CD4-positive, CD25-positive, alpha-beta regulatory T cell (primary cell): ENCODE data around the gene IGFL4. TPM values are rescaled to one million over a fixed set of nuclear protein-coding genes. Genes with fewer than 3 reads are reported as not detected.
A peak's percentile ranks its signal among the peaks of the same experiment; 100 is the strongest.

Source experiments
- ATAC-seq, 2 donors: fragments of 150-1000 bp; cut with Tn5 transposase; one replicate each; pipeline ENCODE4 v1.10.0; 2021; ENCODE audit warnings: low read depth in 2 of 2, moderate number of reproducible peaks in 2 of 2, moderate library complexity in 1 of 2
- DNase-seq, 3 donors: peaks; one replicate each; pipeline versions ENCODE4 v3.0.0 to v3.0.0-alpha.2; 2012 to 2022; ENCODE audit warnings: mixed read lengths in 1 of 3
- H3K27ac ChIP-seq: one replicate; pipeline ENCODE4 v1.7.0; 2013; ENCODE audit warnings: mild to moderate bottlenecking, low read length; ENCODE audit not compliant: insufficient read depth, poor library complexity, severe bottlenecking
- H3K27me3 ChIP-seq: one replicate; pipeline ENCODE4 v1.7.0; 2013; ENCODE audit warnings: low read length; ENCODE audit not compliant: control insufficient read depth, insufficient read depth
- H3K36me3 ChIP-seq: one replicate; pipeline ENCODE4 v1.7.0; 2013; ENCODE audit warnings: mild to moderate bottlenecking, low read length, moderate library complexity; ENCODE audit not compliant: control insufficient read depth, insufficient read depth
- H3K4me1 ChIP-seq: 2 replicates; pipeline ENCODE4 v1.7.0; 2013; ENCODE audit warnings: mild to moderate bottlenecking, low read length; ENCODE audit not compliant: insufficient read depth, control insufficient read depth, poor library complexity, severe bottlenecking
- H3K4me3 ChIP-seq: one replicate; pipeline ENCODE4 v1.7.0; 2013; ENCODE audit warnings: low read depth, mild to moderate bottlenecking, low read length, moderate library complexity
- H3K9me3 ChIP-seq, 2 experiments: 1 replicate in 1 of 2; 2 replicates in 1 of 2; pipeline ENCODE4 v1.7.0; 2013; ENCODE audit warnings: low read length in 2 of 2, mild to moderate bottlenecking in 1 of 2, moderate library complexity in 1 of 2; ENCODE audit not compliant: control insufficient read depth in 2 of 2
- H3K27ac Mint-ChIP-seq, 3 donors: one replicate each; pipeline ENCODE4 v1.8.0; 2020 to 2022; ENCODE audit warnings: mild to moderate bottlenecking in 3 of 3, mixed read lengths in 3 of 3, moderate library complexity in 2 of 3
- H3K27me3 Mint-ChIP-seq: one replicate; pipeline ENCODE4 v1.8.0; 2022; ENCODE audit warnings: mild to moderate bottlenecking, mixed read lengths
- H3K36me3 Mint-ChIP-seq: one replicate; pipeline ENCODE4 v1.8.0; 2020; ENCODE audit warnings: mixed read lengths
- H3K4me1 Mint-ChIP-seq, 4 donors: one replicate each; pipeline ENCODE4 v1.8.0; 2020 to 2022; ENCODE audit warnings: mixed read lengths in 4 of 4, mild to moderate bottlenecking in 1 of 4
- H3K4me3 Mint-ChIP-seq, 4 donors: one replicate each; pipeline ENCODE4 v1.8.0; 2020 to 2022; ENCODE audit warnings: mild to moderate bottlenecking in 4 of 4, mixed read lengths in 4 of 4, moderate library complexity in 3 of 4
- H3K9me3 Mint-ChIP-seq, 7 donors: one replicate each; pipeline ENCODE4 v1.8.0; 2020 to 2022; ENCODE audit warnings: mixed read lengths in 7 of 7, mild to moderate bottlenecking in 3 of 7, moderate library complexity in 2 of 7
- polyA plus RNA-seq, 4 donors: library from polyadenylated mRNA; unstranded; fragments of 300-500 nt; fragmentation: Illumina TruSeq; gene quantifications; one replicate each; pipeline ENCODE4 v1.2.3, GENCODE V29; 2021
- total RNA-seq: library from RNA; stranded (reverse); gene quantifications from one replicate; pipeline ENCODE4 v1.2.3, GENCODE V29; 2022

IGFL4 gene
- total and polyA plus RNA-seq, 5 donors from 2014 or later, result not detected

GRCh38 chr19:45995715-45996385, 45.0 kb downstream of the IGFL4 start:
- no peaks in the 10 kb centered on the region for H3K9me3 Mint-ChIP-seq
- Histone ChIP-seq H3K4me1 (peaks cover 29% of the 10 kb centered on the region), H3K36me3 (no peaks in the 10 kb centered on the region), H3K27ac (peak overlapping the region; percentile 79), H3K9me3 (no peaks in the 10 kb centered on the region), H3K27me3 (no peaks in the 10 kb centered on the region), H3K4me3 (peak overlapping the region; percentile 87)
- ATAC-seq, result no peak
- no peak for DNase-seq
- H3K4me1 Mint-ChIP-seq, result peaks cover 0 to 29% (median 22%) of the 10 kb centered on the region in 4 donors
- no peaks in the 10 kb centered on the region for H3K27me3 Mint-ChIP-seq
- no peak overlapping the region for H3K27ac Mint-ChIP-seq
- H3K36me3 Mint-ChIP-seq, result peaks cover 7% of the 10 kb centered on the region
- no peak overlapping the region for H3K4me3 Mint-ChIP-seq

GRCh38 chr19:45994998-45995714, 45.6 kb downstream of the IGFL4 start, which contains the start of gene CCDC61:
Gene CCDC61 (plus strand): TSS chr19:45995467. CDS start chr19:46003019, 7,552 bp downstream.
- Mint-ChIP-seq H3K4me1 (peaks cover 0 to 22% (median 17%) of the 10 kb centered on the region in 4 donors), H3K9me3 (no peaks in the 10 kb centered on the region), H3K4me3 (no peak within 1 kb of the TSS), H3K27ac (no peak within 1 kb of the TSS), H3K27me3 (peaks cover 4% of the 10 kb centered on the region), H3K36me3 (peaks cover 7% of the 10 kb centered on the region)
- ATAC-seq, result peak; percentile 95 to 96
- Histone ChIP-seq H3K36me3 (no peaks in the 10 kb centered on the region), H3K9me3 (no peaks in the 10 kb centered on the region), H3K4me3 (peak within 1 kb of the TSS; percentile 87), H3K4me1 (peaks cover 22% of the 10 kb centered on the region), H3K27ac (peak within 1 kb of the TSS; percentile 79), H3K27me3 (no peaks in the 10 kb centered on the region)
- DNase-seq, result peak; percentile 94 to 100 (median 99)

GRCh38 chr19:45994456-45994997, 46.3 kb downstream of the IGFL4 start:
- H3K9me3 Mint-ChIP-seq, result no peaks in the 10 kb centered on the region
- H3K9me3 ChIP-seq, result no peaks in the 10 kb centered on the region
- H3K36me3 ChIP-seq, result no peaks in the 10 kb centered on the region
- H3K4me1 ChIP-seq, result peaks cover 17% of the 10 kb centered on the region
- peak overlapping the region; percentile 84 for H3K4me3 ChIP-seq
- peak overlapping the region; percentile 79 for H3K27ac ChIP-seq
- no peak overlapping the region for H3K27ac Mint-ChIP-seq
- ATAC-seq (no peak), DNase-seq (no peak)
- H3K4me1 Mint-ChIP-seq, result peaks cover 0 to 16% (median 13%) of the 10 kb centered on the region in 4 donors
- no peak overlapping the region for H3K4me3 Mint-ChIP-seq
- no peaks in the 10 kb centered on the region for H3K27me3 ChIP-seq
- H3K36me3 Mint-ChIP-seq, result peaks cover 7% of the 10 kb centered on the region
- peaks cover 4% of the 10 kb centered on the region for H3K27me3 Mint-ChIP-seq

- Mint-ChIP-seq H3K36me3 (no peaks in the 10 kb centered on the region), H3K9me3 (no peaks in the 10 kb centered on the region), H3K4me3 (no peak overlapping the region), H3K4me1 (no peaks in the 10 kb centered on the region), H3K27me3 (peaks cover 17% of the 10 kb centered on the region), H3K27ac (no peak overlapping the region)
- peaks cover 7% of the 10 kb centered on the region for H3K4me1 ChIP-seq
- ATAC-seq (no peak), DNase-seq (no peak)
- H3K4me3 ChIP-seq, result no peak overlapping the region
- H3K36me3 ChIP-seq, result no peaks in the 10 kb centered on the region
- peaks cover 1% of the 10 kb centered on the region for H3K27me3 ChIP-seq
- no peaks in the 10 kb centered on the region for H3K9me3 ChIP-seq
- no peak overlapping the region for H3K27ac ChIP-seq
These were observed 50.6 kb downstream of the IGFL4 start for GRCh38 chr19:45990113-45990728.

Other genes with a start within 250 kb of the IGFL4 start
- gene DMWD, start 248.2 kb downstream of the IGFL4 start, total RNA-seq, result 63.8 TPM
- 10 to 100 TPM; 13.5 to 18.3 (median 15.7) TPM for gene DMWD, start 248.2 kb downstream of the IGFL4 start, polyA plus RNA-seq
- 0.20 TPM for gene RSPH6A, start 225.7 kb downstream of the IGFL4 start, total RNA-seq
- not detected for gene RSPH6A, start 225.7 kb downstream of the IGFL4 start, polyA plus RNA-seq
- 87.6 TPM for gene SYMPK, start 177.9 kb downstream of the IGFL4 start, total RNA-seq
- gene SYMPK, start 177.9 kb downstream of the IGFL4 start, polyA plus RNA-seq, result 10 to 100 TPM in 2 of 4 donors, 1 to 10 TPM in 2; 5.0 to 13.0 (median 8.6) TPM
- not detected for gene FOXA3, start 176.7 kb downstream of the IGFL4 start, total RNA-seq
- not detected for gene FOXA3, start 176.7 kb downstream of the IGFL4 start, polyA plus RNA-seq
- 21.2 TPM for gene IRF2BP1, start 154.9 kb downstream of the IGFL4 start, total RNA-seq
- 1 to 10 TPM; 4.5 to 6.4 (median 5.4) TPM for gene IRF2BP1, start 154.9 kb downstream of the IGFL4 start, polyA plus RNA-seq
- gene MYPOP, start 138.4 kb downstream of the IGFL4 start, total RNA-seq, result 8.7 TPM
- under 1 TPM in 3 of 4 donors, not detected in 1; 0.17 to 0.44 (median 0.20) TPM for gene MYPOP, start 138.4 kb downstream of the IGFL4 start, polyA plus RNA-seq
- gene NANOS2, start 126.2 kb downstream of the IGFL4 start, total RNA-seq, result not detected
- not detected for gene NANOS2, start 126.2 kb downstream of the IGFL4 start, polyA plus RNA-seq
- not detected for gene NOVA2, start 67.1 kb downstream of the IGFL4 start, total RNA-seq
- not detected for gene NOVA2, start 67.1 kb downstream of the IGFL4 start, polyA plus RNA-seq
- gene CCDC61, start 45.5 kb downstream of the IGFL4 start, total RNA-seq, result 12.6 TPM
- 10 to 100 TPM in 1 of 4 donors, 1 to 10 TPM in 3; 7.1 to 11.9 (median 8.2) TPM for gene CCDC61, start 45.5 kb downstream of the IGFL4 start, polyA plus RNA-seq
- gene PGLYRP1, start 17.9 kb downstream of the IGFL4 start, total RNA-seq, result not detected
- gene PGLYRP1, start 17.9 kb downstream of the IGFL4 start, polyA plus RNA-seq, result not detected
- not detected for gene IGFL3, start 83.7 kb upstream of the IGFL4 start, total RNA-seq
- gene IGFL3, start 83.7 kb upstream of the IGFL4 start, polyA plus RNA-seq, result not detected
- not detected for gene IGFL2, start 107.2 kb upstream of the IGFL4 start, total RNA-seq
- gene IGFL2, start 107.2 kb upstream of the IGFL4 start, polyA plus RNA-seq, result under 1 TPM in 3 of 4 donors, not detected in 1; 0.36 to 0.98 (median 0.94) TPM
- not detected for gene IGFL1, start 188.7 kb upstream of the IGFL4 start, total RNA-seq
- not detected for gene IGFL1, start 188.7 kb upstream of the IGFL4 start, polyA plus RNA-seq